Activated T-cell treated with anti-CD3 and anti-CD28 coated beads, Interleukin-2, amount 50 U/mL, for 24 hours (primary cell): ENCODE data around the gene UBE2G2.

Source experiments
- DNase-seq: peaks from one replicate; pipeline ENCODE4 v3.0.0-alpha.2; 2020
- H3K27ac Mint-ChIP-seq: 2 replicates; pipeline ENCODE4 v1.8.0; 2020; ENCODE audit warnings: mild to moderate bottlenecking, mixed read lengths
- H3K27me3 Mint-ChIP-seq: 2 replicates; pipeline ENCODE4 v1.8.0; 2020; ENCODE audit warnings: mixed read lengths
- H3K36me3 Mint-ChIP-seq: 2 replicates; pipeline ENCODE4 v1.8.0; 2020; ENCODE audit warnings: low read depth, mixed read lengths
- H3K4me1 Mint-ChIP-seq: 2 replicates; pipeline ENCODE4 v1.8.0; 2020; ENCODE audit warnings: low read depth, mixed read lengths
- H3K4me3 Mint-ChIP-seq: 2 replicates; pipeline ENCODE4 v1.8.0; 2020; ENCODE audit warnings: mild to moderate bottlenecking, moderate library complexity, mixed read lengths
- H3K9me3 Mint-ChIP-seq: 2 replicates; pipeline ENCODE4 v1.8.0; 2020; ENCODE audit warnings: mixed read lengths

Gene UBE2G2

GRCh38 chr21:44774972-44775371, 26.6 kb downstream of the UBE2G2 start:
- Mint-ChIP-seq H3K4me3 (no peak overlapping the region), H3K36me3 (peaks cover 90% of the 10 kb centered on the region), H3K27me3 (no peaks in the 10 kb centered on the region), H3K9me3 (no peaks in the 10 kb centered on the region), H3K27ac (no peak overlapping the region), H3K4me1 (peaks cover 6% of the 10 kb centered on the region)
- DNase-seq: no peak

- peaks cover 91% of the 10 kb centered on the region for H3K36me3 Mint-ChIP-seq
- no peak overlapping the region for H3K27ac Mint-ChIP-seq
These were observed 28.2 kb downstream of the UBE2G2 start for GRCh38 chr21:44773291-44773932.

GRCh38 chr21:44771896-44772525, 29.6 kb downstream of the UBE2G2 start:
- H3K27ac Mint-ChIP-seq: peak overlapping the region; percentile 44
- DNase-seq: no peak
- H3K9me3 Mint-ChIP-seq: no peaks in the 10 kb centered on the region
- no peak overlapping the region for H3K4me3 Mint-ChIP-seq
- peaks cover 87% of the 10 kb centered on the region for H3K36me3 Mint-ChIP-seq
- H3K27me3 Mint-ChIP-seq: no peaks in the 10 kb centered on the region
- peaks cover 2% of the 10 kb centered on the region for H3K4me1 Mint-ChIP-seq

More at GRCh38 chr21:44773291-44773932, 28.2 kb downstream of the UBE2G2 start:
- DNase-seq: no peak
- no peaks in the 10 kb centered on the region for H3K4me1 Mint-ChIP-seq
- H3K9me3 Mint-ChIP-seq: no peaks in the 10 kb centered on the region
- no peak overlapping the region for H3K4me3 Mint-ChIP-seq
- no peaks in the 10 kb centered on the region for H3K27me3 Mint-ChIP-seq

GRCh38 chr21:44767834-44768831, 33.5 kb downstream of the UBE2G2 start:
- no peak overlapping the region for H3K27ac Mint-ChIP-seq
- DNase-seq: no peak
- H3K27me3 Mint-ChIP-seq: no peaks in the 10 kb centered on the region
- peaks cover 53% of the 10 kb centered on the region for H3K36me3 Mint-ChIP-seq
- peaks cover 21% of the 10 kb centered on the region for H3K4me1 Mint-ChIP-seq
- no peaks in the 10 kb centered on the region for H3K9me3 Mint-ChIP-seq
- H3K4me3 Mint-ChIP-seq: no peak overlapping the region

- Mint-ChIP-seq H3K9me3 (no peaks in the 10 kb centered on the region), H3K36me3 (peaks cover 40% of the 10 kb centered on the region), H3K4me1 (peaks cover 21% of the 10 kb centered on the region), H3K27ac (peak overlapping the region; percentile 47), H3K4me3 (no peak overlapping the region), H3K27me3 (no peaks in the 10 kb centered on the region)
- DNase-seq: no peak
These were observed 34.7 kb downstream of the UBE2G2 start for GRCh38 chr21:44766818-44767354.

- peaks cover 34% of the 10 kb centered on the region for H3K36me3 Mint-ChIP-seq
- peak overlapping the region; percentile 79 for H3K27ac Mint-ChIP-seq
- no peaks in the 10 kb centered on the region for H3K27me3 Mint-ChIP-seq
- DNase-seq: no peak
- H3K4me3 Mint-ChIP-seq: no peak overlapping the region
- H3K4me1 Mint-ChIP-seq: peaks cover 23% of the 10 kb centered on the region
- no peaks in the 10 kb centered on the region for H3K9me3 Mint-ChIP-seq
These were observed 35.4 kb downstream of the UBE2G2 start for GRCh38 chr21:44766014-44766817.

GRCh38 chr21:44765231-44766013, 36.2 kb downstream of the UBE2G2 start:
- H3K4me3 Mint-ChIP-seq: no peak overlapping the region
- H3K9me3 Mint-ChIP-seq: no peaks in the 10 kb centered on the region
- peak overlapping the region; percentile 79 for H3K27ac Mint-ChIP-seq
- H3K36me3 Mint-ChIP-seq: peaks cover 26% of the 10 kb centered on the region
- H3K27me3 Mint-ChIP-seq: no peaks in the 10 kb centered on the region
- no peak for DNase-seq
- H3K4me1 Mint-ChIP-seq: peaks cover 23% of the 10 kb centered on the region

GRCh38 chr21:44764319-44765230, 37.0 kb downstream of the UBE2G2 start:
- no peaks in the 10 kb centered on the region for H3K27me3 Mint-ChIP-seq
- H3K4me3 Mint-ChIP-seq: no peak overlapping the region
- H3K27ac Mint-ChIP-seq: peak overlapping the region; percentile 44
- no peaks in the 10 kb centered on the region for H3K9me3 Mint-ChIP-seq
- H3K36me3 Mint-ChIP-seq: peaks cover 17% of the 10 kb centered on the region
- peaks cover 23% of the 10 kb centered on the region for H3K4me1 Mint-ChIP-seq
- no peak for DNase-seq

GRCh38 chr21:44763451-44764318, 37.9 kb downstream of the UBE2G2 start:
- peaks cover 11% of the 10 kb centered on the region for H3K36me3 Mint-ChIP-seq
- H3K27me3 Mint-ChIP-seq: no peaks in the 10 kb centered on the region
- H3K9me3 Mint-ChIP-seq: no peaks in the 10 kb centered on the region
- no peak for DNase-seq
- H3K4me3 Mint-ChIP-seq: no peak overlapping the region
- no peak overlapping the region for H3K27ac Mint-ChIP-seq
- peaks cover 23% of the 10 kb centered on the region for H3K4me1 Mint-ChIP-seq

- no peak for DNase-seq
- Mint-ChIP-seq H3K4me3 (no peak overlapping the region), H3K9me3 (no peaks in the 10 kb centered on the region), H3K27me3 (no peaks in the 10 kb centered on the region), H3K27ac (no peak overlapping the region), H3K4me1 (peaks cover 23% of the 10 kb centered on the region), H3K36me3 (peaks cover 6% of the 10 kb centered on the region)
These were observed 38.6 kb downstream of the UBE2G2 start for GRCh38 chr21:44763050-44763378.

GRCh38 chr21:44762221-44763049, 39.2 kb downstream of the UBE2G2 start:
- H3K36me3 Mint-ChIP-seq: peaks cover 4% of the 10 kb centered on the region
- DNase-seq: no peak
- no peaks in the 10 kb centered on the region for H3K27me3 Mint-ChIP-seq
- no peak overlapping the region for H3K27ac Mint-ChIP-seq
- no peak overlapping the region for H3K4me3 Mint-ChIP-seq
- H3K9me3 Mint-ChIP-seq: no peaks in the 10 kb centered on the region
- peaks cover 23% of the 10 kb centered on the region for H3K4me1 Mint-ChIP-seq
